ENCODE data around the gene TNF. TPM values are rescaled to one million over a fixed set of nuclear protein-coding genes. Genes with fewer than 3 reads are reported as not detected.

Gene TNF
- total RNA-seq, 1 experiment from 2014 or later, result not detected

GRCh38 chr6:31559958-31560696 is 15.2 kb upstream of the TNF start:
- Histone ChIP-seq H3K4ac (ENCODE audit: low read depth, low read length) (no peak overlapping the region), H3T11ph (ENCODE audit: low read length) (no peak overlapping the region), H3K18ac (ENCODE audit: insufficient read length, low read depth, low read length) (no peak overlapping the region), H2BK120ac (ENCODE audit: low read depth, low read length, poor library complexity, severe bottlenecking) (no peak overlapping the region), H2BK15ac (ENCODE audit: low read depth, low read length) (no peak overlapping the region), H2BK12ac (ENCODE audit: insufficient read length, low read depth, low read length) (no peak overlapping the region), H3K56ac (ENCODE audit: insufficient read length, low read depth, low read length) (no peak overlapping the region), H4K20me1 (ENCODE audit: control insufficient read depth, insufficient read depth, insufficient read length) (no peaks in the 10 kb centered on the region), H3K23me2 (ENCODE audit: insufficient read length, low read depth, low read length, poor library complexity, severe bottlenecking) (no peaks in the 10 kb centered on the region), H4K8ac (replicated peaks; ENCODE audit: insufficient read length, low read depth, low read length) (no peak overlapping the region), H3K79me1 (ENCODE audit: insufficient read depth, low read depth, low read length, poor library complexity, severe bottlenecking) (no peaks in the 10 kb centered on the region), H3K4me2 (ENCODE audit: insufficient read depth, insufficient read length, low read length) (no peak overlapping the region), H3K14ac (ENCODE audit: insufficient read depth, low read length) (no peak overlapping the region), H3K4me1 (ENCODE audit: insufficient read depth, low read length) (peaks cover 4% of the 10 kb centered on the region; the same call in 1 of the 2 replicates), H3K27ac (ENCODE audit: insufficient read length, low read depth, low read length) (no peak overlapping the region), H2BK20ac (ENCODE audit: low read depth, low read length, poor library complexity, severe bottlenecking) (no peak overlapping the region), H4K91ac (ENCODE audit: insufficient read length, low read depth, low read length) (no peak overlapping the region), H3K27me3 (ENCODE audit: insufficient read depth, low read length) (no peaks in the 10 kb centered on the region), H3K9me3 (ENCODE audit: control insufficient read depth, low read depth, low read length) (no peaks in the 10 kb centered on the region), H3K23ac (ENCODE audit: insufficient read length, low read depth, low read length) (no peak overlapping the region), H3K9ac (ENCODE audit: extremely low read depth, insufficient read length, low read length) (no peak overlapping the region), H2AFZ (ENCODE audit: low read length) (no peak overlapping the region), H2BK5ac (ENCODE audit: insufficient read length, low read length) (no peak overlapping the region), H3K79me2 (ENCODE audit: insufficient read depth, low read length) (no peaks in the 10 kb centered on the region), H4K5ac (ENCODE audit: insufficient read length, low read depth, low read length) (no peak overlapping the region), H2AK5ac (ENCODE audit: insufficient read length, low read length) (no peak overlapping the region)
- no peaks in the 10 kb centered on the region for H3K27me3 Mint-ChIP-seq (ENCODE audit: low read depth)
- peaks cover 4 to 18% of the 10 kb centered on the region in 2 experiments; a peak in 3 of 4 replicates for H3K4me1 Mint-ChIP-seq
- WGBS (ENCODE audit: extremely low coverage, insufficient read length, low lambda C conversion rate), result no CpG with 5 or more reads among the region's 7 CpGs
- DNase-seq, result no peak
- peak overlapping the region; percentile 24 to 40 (median 26); a peak in 4 of 7 replicates for H3K27ac Mint-ChIP-seq
- H3K9me3 Mint-ChIP-seq, result no peaks in the 10 kb centered on the region
- H3K4me3 Mint-ChIP-seq, result no peak overlapping the region
- H3K36me3 Mint-ChIP-seq (ENCODE audit: insufficient read depth in 1 of 3, low read depth in 3 of 3), result peaks cover 14 to 39% (median 26%) of the 10 kb centered on the region in 3 experiments; a peak in 6 of 7 replicates
- no peak for TF ChIP-seq CTCF (conservative IDR thresholded peaks at IDR 0.05)
